Stomach smooth muscle (tissue), 2 donors: ENCODE results near the gene ZNF219.
A peak's percentile ranks its signal among the peaks of the same experiment; 100 is the strongest.

Experiments
- H3K27ac ChIP-seq: one replicate; pipeline ENCODE4 v1.7.0; 2013; ENCODE audit warnings: mild to moderate bottlenecking, low read length, inconsistent platforms
- H3K27me3 ChIP-seq, 2 donors: one replicate each; pipeline ENCODE4 v1.7.0; 2013; ENCODE audit warnings: low read length in 2 of 2; ENCODE audit not compliant: insufficient read depth in 2 of 2, control insufficient read depth in 1 of 2
- H3K36me3 ChIP-seq, 2 donors: one replicate each; pipeline ENCODE4 v1.7.0; 2013; ENCODE audit warnings: low read length in 2 of 2; ENCODE audit not compliant: control insufficient read depth in 2 of 2, insufficient read depth in 2 of 2
- H3K4me1 ChIP-seq: one replicate; pipeline ENCODE4 v1.7.0; 2013; ENCODE audit warnings: low read length; ENCODE audit not compliant: control insufficient read depth, insufficient read depth
- H3K4me3 ChIP-seq, 2 donors: one replicate each; pipeline ENCODE4 v1.7.0; 2013; ENCODE audit warnings: low read length in 2 of 2
- H3K9ac ChIP-seq, 2 donors: one replicate each; pipeline ENCODE4 v1.7.0; 2013; ENCODE audit warnings: low read length in 2 of 2, mild to moderate bottlenecking in 1 of 2
- H3K9me3 ChIP-seq, 2 donors: one replicate each; pipeline ENCODE4 v1.7.0; 2013; ENCODE audit warnings: low read length in 2 of 2; ENCODE audit not compliant: control insufficient read depth in 2 of 2
- donor health status: healthy.
- donor health status: Pancreatic carcinoma.

Gene ZNF219

GRCh38 chr14:21087294-21088091 is 11.0 kb downstream of the ZNF219 start:
- Histone ChIP-seq H3K4me1 (peaks cover 9% of the 10 kb centered on the region), H3K36me3 (peaks cover 20 to 28% of the 10 kb centered on the region in 2 donors), H3K27me3 (no peaks in the 10 kb centered on the region), H3K4me3 (no peak overlapping the region), H3K9me3 (no peaks in the 10 kb centered on the region), H3K27ac (no peak overlapping the region), H3K9ac (no peak overlapping the region)

GRCh38 chr14:21086908-21087293 is 11.6 kb downstream of the ZNF219 start:
- Histone ChIP-seq H3K27me3 (no peaks in the 10 kb centered on the region), H3K9ac (no peak overlapping the region), H3K36me3 (peaks cover 26 to 33% of the 10 kb centered on the region in 2 donors), H3K9me3 (no peaks in the 10 kb centered on the region), H3K4me1 (peaks cover 3% of the 10 kb centered on the region), H3K27ac (no peak overlapping the region), H3K4me3 (no peak overlapping the region)

- Histone ChIP-seq H3K4me1 (peaks cover 3% of the 10 kb centered on the region), H3K9me3 (no peaks in the 10 kb centered on the region), H3K36me3 (peaks cover 31 to 41% of the 10 kb centered on the region in 2 donors), H3K27me3 (no peaks in the 10 kb centered on the region), H3K27ac (peak overlapping the region; percentile 37), H3K4me3 (no peak overlapping the region), H3K9ac (no peak overlapping the region)
Measured at GRCh38 chr14:21084998-21085853, 13.2 kb downstream of the ZNF219 start.

GRCh38 chr14:21084396-21084795 is 14.1 kb downstream of the ZNF219 start:
- H3K27ac ChIP-seq, result peak overlapping the region; percentile 37
- H3K27me3 ChIP-seq, result no peaks in the 10 kb centered on the region
- peaks cover 34 to 45% of the 10 kb centered on the region in 2 donors for H3K36me3 ChIP-seq
- no peaks in the 10 kb centered on the region for H3K9me3 ChIP-seq
- no peak overlapping the region for H3K9ac ChIP-seq
- peaks cover 3% of the 10 kb centered on the region for H3K4me1 ChIP-seq
- no peak overlapping the region for H3K4me3 ChIP-seq

- H3K9ac ChIP-seq, result no peak overlapping the region
- H3K9me3 ChIP-seq, result no peaks in the 10 kb centered on the region
- H3K4me1 ChIP-seq, result peaks cover 3% of the 10 kb centered on the region
- H3K4me3 ChIP-seq, result no peak overlapping the region
- H3K36me3 ChIP-seq, result peaks cover 36 to 46% of the 10 kb centered on the region in 2 donors
- no peak overlapping the region for H3K27ac ChIP-seq
- no peaks in the 10 kb centered on the region for H3K27me3 ChIP-seq
Measured at GRCh38 chr14:21083565-21084325, 14.7 kb downstream of the ZNF219 start.

GRCh38 chr14:21081521-21082142 is 16.8 kb downstream of the ZNF219 start:
- no peak overlapping the region for H3K4me3 ChIP-seq
- H3K27me3 ChIP-seq, result no peaks in the 10 kb centered on the region
- H3K9ac ChIP-seq, result no peak overlapping the region
- H3K9me3 ChIP-seq, result no peaks in the 10 kb centered on the region
- peaks cover 3% of the 10 kb centered on the region for H3K4me1 ChIP-seq
- no peak overlapping the region for H3K27ac ChIP-seq
- H3K36me3 ChIP-seq, result peaks cover 43 to 62% of the 10 kb centered on the region in 2 donors

GRCh38 chr14:21078726-21079125 is 19.7 kb downstream of the ZNF219 start:
- Histone ChIP-seq H3K9ac (no peak overlapping the region), H3K4me3 (no peak overlapping the region), H3K9me3 (no peaks in the 10 kb centered on the region), H3K36me3 (peaks cover 59 to 81% of the 10 kb centered on the region in 2 donors), H3K27ac (no peak overlapping the region), H3K27me3 (no peaks in the 10 kb centered on the region), H3K4me1 (no peaks in the 10 kb centered on the region)

- H3K27ac ChIP-seq, result no peak overlapping the region
- peaks cover 63 to 83% of the 10 kb centered on the region in 2 donors for H3K36me3 ChIP-seq
- H3K4me1 ChIP-seq, result no peaks in the 10 kb centered on the region
- H3K9me3 ChIP-seq, result no peaks in the 10 kb centered on the region
- H3K4me3 ChIP-seq, result no peak overlapping the region
- H3K27me3 ChIP-seq, result no peaks in the 10 kb centered on the region
- no peak overlapping the region for H3K9ac ChIP-seq
Measured at GRCh38 chr14:21078287-21078686, 20.2 kb downstream of the ZNF219 start.

- no peak overlapping the region for H3K4me3 ChIP-seq
- H3K4me1 ChIP-seq, result peaks cover 3% of the 10 kb centered on the region
- no peak overlapping the region for H3K27ac ChIP-seq
- H3K27me3 ChIP-seq, result no peaks in the 10 kb centered on the region
- H3K9ac ChIP-seq, result no peak overlapping the region
- H3K9me3 ChIP-seq, result no peaks in the 10 kb centered on the region
- peaks cover 60 to 82% of the 10 kb centered on the region in 2 donors for H3K36me3 ChIP-seq
Measured at GRCh38 chr14:21077672-21078071, 20.8 kb downstream of the ZNF219 start.
